Activated CD4-positive, CD25-positive, alpha-beta regulatory T cell treated with anti-CD3 and anti-CD28 coated beads, Interleukin-2, amount 50 U/mL, for 72 hours (primary cell): ENCODE measurements around the gene GRM7.

Source experiments
- DNase-seq: peaks from one replicate; pipeline ENCODE4 v3.0.0; 2021

Gene GRM7

GRCh38 chr3:7683426-7683825, 822.5 kb downstream of the GRM7 start:
- DNase-seq, result no peak

GRCh38 chr3:7684182-7684715, 823.3 kb downstream of the GRM7 start:
- DNase-seq, result no peak

GRCh38 chr3:7687428-7688147, 826.7 kb downstream of the GRM7 start:
- no peak for DNase-seq

- no peak for DNase-seq
Measured at GRCh38 chr3:7692866-7693265, 832.0 kb downstream of the GRM7 start.

- no peak for DNase-seq
Measured at GRCh38 chr3:7693976-7694375, 833.1 kb downstream of the GRM7 start.

- DNase-seq, result no peak
Measured at GRCh38 chr3:7695049-7695448, 834.1 kb downstream of the GRM7 start.

GRCh38 chr3:7696320-7696719, 835.4 kb downstream of the GRM7 start:
- DNase-seq, result no peak

GRCh38 chr3:7697548-7697947, 836.6 kb downstream of the GRM7 start:
- no peak for DNase-seq

GRCh38 chr3:7700539-7700938, 839.6 kb downstream of the GRM7 start:
- no peak for DNase-seq

- no peak for DNase-seq
Measured at GRCh38 chr3:7700977-7701376, 840.1 kb downstream of the GRM7 start.

GRCh38 chr3:7707187-7707586, 846.3 kb downstream of the GRM7 start:
- DNase-seq, result no peak

- no peak for DNase-seq
Measured at GRCh38 chr3:7709376-7710082, 848.6 kb downstream of the GRM7 start.

GRCh38 chr3:7710284-7710683, 849.4 kb downstream of the GRM7 start:
- no peak for DNase-seq

- no peak for DNase-seq
Measured at GRCh38 chr3:7713724-7714123, 852.8 kb downstream of the GRM7 start.

GRCh38 chr3:7720649-7721297, 859.9 kb downstream of the GRM7 start:
- DNase-seq, result no peak

GRCh38 chr3:7721869-7722268, 861.0 kb downstream of the GRM7 start:
- no peak for DNase-seq

- DNase-seq, result no peak
Measured at GRCh38 chr3:7728566-7729519, 867.9 kb downstream of the GRM7 start.

GRCh38 chr3:7733933-7734332, 873.0 kb downstream of the GRM7 start:
- DNase-seq, result no peak

- DNase-seq, result no peak
Measured at GRCh38 chr3:7734456-7734855, 873.5 kb downstream of the GRM7 start.

- DNase-seq, result no peak
Measured at GRCh38 chr3:7737263-7737662, 876.3 kb downstream of the GRM7 start.

- DNase-seq, result no peak
Measured at GRCh38 chr3:7739754-7740153, 878.8 kb downstream of the GRM7 start.

GRCh38 chr3:7740458-7740857, 879.5 kb downstream of the GRM7 start:
- no peak for DNase-seq

- DNase-seq, result no peak
Measured at GRCh38 chr3:7744850-7745249, 883.9 kb downstream of the GRM7 start.
